ENCODE results near the gene MRC1.

MRC1 gene

GRCh38 chr10:17795813-17796594 is 13.1 kb upstream of the MRC1 start:
- DNase-seq = no peak

GRCh38 chr10:17801507-17801906 is 7.6 kb upstream of the MRC1 start:
- DNase-seq = no peak

GRCh38 chr10:17802350-17802749 is 6.8 kb upstream of the MRC1 start:
- DNase-seq = no peak

- no peak for DNase-seq
Measured at GRCh38 chr10:17802976-17803375, 6.2 kb upstream of the MRC1 start.

- no peak for DNase-seq
Measured at GRCh38 chr10:17805330-17805729, 3.8 kb upstream of the MRC1 start.

- no peak for DNase-seq
Measured at GRCh38 chr10:17805921-17806577, 3.1 kb upstream of the MRC1 start.

- DNase-seq = no peak
Measured at GRCh38 chr10:17811146-17811865, 2.2 kb downstream of the MRC1 start.

GRCh38 chr10:17814973-17815372 is 5.8 kb downstream of the MRC1 start:
- DNase-seq = no peak

GRCh38 chr10:17816199-17816598 is 7.1 kb downstream of the MRC1 start:
- no peak for DNase-seq

GRCh38 chr10:17817316-17817715 is 8.2 kb downstream of the MRC1 start:
- no peak for DNase-seq

GRCh38 chr10:17817790-17818189 is 8.6 kb downstream of the MRC1 start:
- no peak for DNase-seq

- DNase-seq = no peak
Measured at GRCh38 chr10:17819836-17820235, 10.7 kb downstream of the MRC1 start.

- DNase-seq = no peak
Measured at GRCh38 chr10:17820943-17821342, 11.8 kb downstream of the MRC1 start.

GRCh38 chr10:17821893-17822292 is 12.7 kb downstream of the MRC1 start:
- no peak for DNase-seq

GRCh38 chr10:17831341-17831740 is 22.2 kb downstream of the MRC1 start:
- no peak for DNase-seq

- DNase-seq = no peak
Measured at GRCh38 chr10:17831896-17832295, 22.7 kb downstream of the MRC1 start.

- DNase-seq = no peak
Measured at GRCh38 chr10:17833656-17834055, 24.5 kb downstream of the MRC1 start.

GRCh38 chr10:17835688-17836087 is 26.5 kb downstream of the MRC1 start:
- no peak for DNase-seq

GRCh38 chr10:17836942-17837341 is 27.8 kb downstream of the MRC1 start:
- DNase-seq = no peak

GRCh38 chr10:17838080-17838648 is 29.0 kb downstream of the MRC1 start:
- no peak for DNase-seq

- no peak for DNase-seq
Measured at GRCh38 chr10:17841050-17841449, 31.9 kb downstream of the MRC1 start.

GRCh38 chr10:17842641-17843040 is 33.5 kb downstream of the MRC1 start:
- DNase-seq = no peak

- no peak for DNase-seq
Measured at GRCh38 chr10:17847585-17848296, 38.6 kb downstream of the MRC1 start.

Measured in activated naive CD4-positive, alpha-beta T cell (primary cell).